CD4-positive, alpha-beta T cell treated with Interleukin-12 subunit alpha and Interleukin-12 subunit beta, for 1 hour (primary cell): ENCODE data around the gene SPATA13.
"Not testable (repeated sequence)": the region's sequence is repeated elsewhere in the genome, so short reads cannot be mapped to it uniquely, and the experiment has no call there.

Experiments used
- DNase-seq: peaks from one replicate; pipeline ENCODE4 v3.0.0-alpha.2; 2020

Gene SPATA13

GRCh38 chr13:24202215-24202614 lies 41.7 kb downstream of the SPATA13 start:
- no peak for DNase-seq

- no peak for DNase-seq
Observed at GRCh38 chr13:24203273-24203672, 42.8 kb downstream of the SPATA13 start.

- DNase-seq: peak; percentile 27
Observed at GRCh38 chr13:24203811-24204210, 43.3 kb downstream of the SPATA13 start.

GRCh38 chr13:24205076-24205475 lies 44.6 kb downstream of the SPATA13 start:
- DNase-seq: not testable (repeated sequence)

GRCh38 chr13:24207841-24208667 lies 47.5 kb downstream of the SPATA13 start:
- no peak for DNase-seq

- no peak for DNase-seq
Observed at GRCh38 chr13:24209138-24209537, 48.6 kb downstream of the SPATA13 start.

GRCh38 chr13:24212254-24212653 lies 51.7 kb downstream of the SPATA13 start:
- DNase-seq: no peak

GRCh38 chr13:24212674-24213073 lies 52.2 kb downstream of the SPATA13 start:
- DNase-seq: no peak

- no peak for DNase-seq
Observed at GRCh38 chr13:24213932-24214331, 53.4 kb downstream of the SPATA13 start.

GRCh38 chr13:24214528-24214927 lies 54.0 kb downstream of the SPATA13 start:
- no peak for DNase-seq

- DNase-seq: no peak
Observed at GRCh38 chr13:24215126-24215525, 54.6 kb downstream of the SPATA13 start.

- no peak for DNase-seq
Observed at GRCh38 chr13:24215732-24216131, 55.2 kb downstream of the SPATA13 start.

GRCh38 chr13:24216176-24216575 lies 55.7 kb downstream of the SPATA13 start:
- DNase-seq: no peak

- DNase-seq: not testable (repeated sequence)
Observed at GRCh38 chr13:24216779-24217178, 56.3 kb downstream of the SPATA13 start.

GRCh38 chr13:24217601-24218281 lies 57.2 kb downstream of the SPATA13 start:
- DNase-seq: peak; percentile 14

- DNase-seq: no peak
Observed at GRCh38 chr13:24218338-24218737, 57.8 kb downstream of the SPATA13 start.

- no peak for DNase-seq
Observed at GRCh38 chr13:24218977-24219376, 58.5 kb downstream of the SPATA13 start.

GRCh38 chr13:24220086-24220703 lies 59.7 kb downstream of the SPATA13 start:
- DNase-seq: peak; percentile 79

GRCh38 chr13:24221007-24221406 lies 60.5 kb downstream of the SPATA13 start:
- DNase-seq: no peak

GRCh38 chr13:24222756-24223155 lies 62.2 kb downstream of the SPATA13 start:
- DNase-seq: no peak

- DNase-seq: no peak
Observed at GRCh38 chr13:24223341-24224231, 63.1 kb downstream of the SPATA13 start.

GRCh38 chr13:24224232-24224680 lies 63.7 kb downstream of the SPATA13 start:
- DNase-seq: peak; percentile 11

GRCh38 chr13:24225062-24225461 lies 64.5 kb downstream of the SPATA13 start:
- no peak for DNase-seq
